K562 (cell line): ENCODE measurements around the gene MMEL1. TPM values are rescaled to one million over a fixed set of nuclear protein-coding genes. Genes with fewer than 3 reads are reported as not detected.

Experiments used
- BMI1 ChIP-seq: fragments of 150-350 bp; IDR thresholded peaks from 2 replicates; pipeline ENCODE4 v1.6.1; 2014; ENCODE audit warnings: low read length
- FOXM1 ChIP-seq, 2 experiments: fragments of 450-650 bp in 1 of 2; sonication (generic) in 1 of 2; formaldehyde crosslinking in 1 of 2; IDR thresholded peaks; 2 replicates each; pipeline versions ENCODE4 v1.6.1 to v1.9.0; 2017 to 2022; ENCODE audit warnings: low read depth in 2 of 2, mild to moderate bottlenecking in 2 of 2, missing genetic modification reagents in 1 of 2, moderate library complexity in 1 of 2
- KDM5B ChIP-seq: fragments of 200-600 bp; sonication (generic); IDR thresholded peaks from 2 replicates; pipeline ENCODE4 v1.6.1; 2012; ENCODE audit warnings: low read depth, mild to moderate bottlenecking, moderate library complexity, low read length, control low read depth, inconsistent platforms; ENCODE audit not compliant: insufficient replicate concordance
- NRF1 ChIP-seq, 2 experiments: fragments of 450-650 bp; IDR thresholded peaks in 1 of 2; conservative IDR thresholded peaks in 1 of 2; 2 replicates each; pipeline ENCODE4 v1.6.1; 2014; ENCODE audit warnings: mild to moderate bottlenecking in 2 of 2
- RBBP5 ChIP-seq: fragments of 200-600 bp; sonication (generic); IDR thresholded peaks from 2 replicates; pipeline ENCODE4 v1.6.1; 2012; ENCODE audit warnings: borderline replicate concordance, mild to moderate bottlenecking, low read length, control low read depth, inconsistent platforms; ENCODE audit not compliant: insufficient read depth, poor library complexity, severe bottlenecking
- ZNF124 ChIP-seq: sonication (generic); formaldehyde crosslinking; IDR thresholded peaks from 2 replicates; pipeline ENCODE4 v1.8.1; 2022; ENCODE audit warnings: missing genetic modification reagents
- ZNF212 ChIP-seq: fragments of 450-650 bp; formaldehyde crosslinking; IDR thresholded peaks from 2 replicates; pipeline ENCODE4 v1.4.0; 2020; ENCODE audit warnings: mild to moderate bottlenecking
- polyA plus RNA-seq, 8 experiments: library from polyadenylated mRNA; depleted of rRNA in 4 of 8; stranded (reverse) in 5 of 8; unstranded in 3 of 8; fragments of >200 nt; fragmentation: Nextera tagmentation in 2 of 8; fragmentation: Illumina TruSeq in 1 of 8; extraction: Ambion mirVana in 2 of 8; extraction: Trizol in 1 of 8; gene quantifications; 2 replicates each; pipeline versions ENCODE4 v1.2.1 to v1.2.3, GENCODE V29; 2011 to 2014; ENCODE audit warnings: inconsistent platforms in 1 of 8, missing spikeins in 1 of 8
- total RNA-seq, 7 experiments: library from RNA; depleted of rRNA in 6 of 7; stranded (reverse); fragments of >200 nt in 6 of 7; fragmentation: Illumina TruSeq in 2 of 7; extraction: Trizol in 2 of 7; gene quantifications; 2 replicates each; pipeline versions ENCODE4 v1.2.1 to v1.2.3, GENCODE V29; 2011 to 2021; ENCODE audit warnings: low replicate concordance in 1 of 7
- TF ChIP-seq, protein P1 (sequence below): fragments of 450-650 bp; IDR thresholded peaks from 2 replicates; pipeline ENCODE4 v1.6.1; 2016; ENCODE audit warnings: mild to moderate bottlenecking, moderate library complexity
- TF ChIP-seq, protein P2 (sequence below): fragments of 150-350 bp; IDR thresholded peaks from 2 replicates; pipeline ENCODE4 v1.6.1; 2014; ENCODE audit warnings: low read depth, mild to moderate bottlenecking, low read length, borderline replicate concordance

The MMEL1 gene
- total and polyA plus RNA-seq, 9 of the 15 experiments (the other 6 are each of a cell fraction or from before 2014, with no cell fraction given): not detected

DNA sequence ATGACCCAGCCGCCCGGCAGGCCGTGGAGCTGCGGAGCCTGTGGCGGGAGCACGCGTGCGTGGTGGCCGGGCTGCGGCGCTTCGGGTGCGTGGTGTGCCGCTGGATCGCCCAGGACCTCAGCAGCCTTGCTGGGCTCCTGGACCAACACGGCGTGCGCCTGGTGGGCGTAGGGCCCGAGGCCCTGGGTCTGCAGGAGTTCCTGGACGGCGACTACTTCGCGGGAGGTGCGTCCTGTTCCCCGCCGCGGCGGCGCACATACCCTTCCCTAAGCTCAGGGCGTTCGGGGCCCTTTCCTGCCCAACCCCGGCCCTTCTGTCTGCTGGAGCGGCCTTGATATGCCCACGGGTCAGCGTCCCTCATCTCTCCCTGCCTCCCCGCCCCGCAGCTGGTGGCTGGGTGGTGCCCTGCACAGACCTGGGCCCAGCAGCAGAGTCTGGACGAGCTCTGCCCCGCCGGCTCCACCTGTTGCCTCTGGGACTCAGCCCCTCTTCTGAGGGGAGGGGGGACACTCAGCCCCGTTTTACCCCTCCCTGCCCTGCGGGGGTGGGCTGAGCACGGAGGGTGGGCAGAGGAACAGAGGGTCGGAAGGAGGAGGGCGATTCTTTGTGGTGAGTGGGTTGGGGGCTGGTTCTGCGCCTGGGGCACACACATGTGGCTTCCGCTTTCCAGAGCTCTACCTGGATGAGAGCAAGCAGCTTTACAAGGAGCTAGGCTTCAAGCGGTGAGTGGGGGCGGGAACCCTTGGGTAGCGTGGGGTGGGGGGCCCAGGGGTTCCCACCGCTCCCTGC lies 45.6 kb downstream of the MMEL1 start (continued):
- TF ChIP-seq NRF1 (conservative IDR thresholded peaks at IDR 0.05 in 1 of 2, IDR thresholded peaks at IDR 0.05 in 1 of 2): peak in 1 of 2 experiments; percentile 60; a peak in 2 of 4 replicates
- no peak for TF ChIP-seq BMI1
- TF ChIP-seq, protein P1, sequence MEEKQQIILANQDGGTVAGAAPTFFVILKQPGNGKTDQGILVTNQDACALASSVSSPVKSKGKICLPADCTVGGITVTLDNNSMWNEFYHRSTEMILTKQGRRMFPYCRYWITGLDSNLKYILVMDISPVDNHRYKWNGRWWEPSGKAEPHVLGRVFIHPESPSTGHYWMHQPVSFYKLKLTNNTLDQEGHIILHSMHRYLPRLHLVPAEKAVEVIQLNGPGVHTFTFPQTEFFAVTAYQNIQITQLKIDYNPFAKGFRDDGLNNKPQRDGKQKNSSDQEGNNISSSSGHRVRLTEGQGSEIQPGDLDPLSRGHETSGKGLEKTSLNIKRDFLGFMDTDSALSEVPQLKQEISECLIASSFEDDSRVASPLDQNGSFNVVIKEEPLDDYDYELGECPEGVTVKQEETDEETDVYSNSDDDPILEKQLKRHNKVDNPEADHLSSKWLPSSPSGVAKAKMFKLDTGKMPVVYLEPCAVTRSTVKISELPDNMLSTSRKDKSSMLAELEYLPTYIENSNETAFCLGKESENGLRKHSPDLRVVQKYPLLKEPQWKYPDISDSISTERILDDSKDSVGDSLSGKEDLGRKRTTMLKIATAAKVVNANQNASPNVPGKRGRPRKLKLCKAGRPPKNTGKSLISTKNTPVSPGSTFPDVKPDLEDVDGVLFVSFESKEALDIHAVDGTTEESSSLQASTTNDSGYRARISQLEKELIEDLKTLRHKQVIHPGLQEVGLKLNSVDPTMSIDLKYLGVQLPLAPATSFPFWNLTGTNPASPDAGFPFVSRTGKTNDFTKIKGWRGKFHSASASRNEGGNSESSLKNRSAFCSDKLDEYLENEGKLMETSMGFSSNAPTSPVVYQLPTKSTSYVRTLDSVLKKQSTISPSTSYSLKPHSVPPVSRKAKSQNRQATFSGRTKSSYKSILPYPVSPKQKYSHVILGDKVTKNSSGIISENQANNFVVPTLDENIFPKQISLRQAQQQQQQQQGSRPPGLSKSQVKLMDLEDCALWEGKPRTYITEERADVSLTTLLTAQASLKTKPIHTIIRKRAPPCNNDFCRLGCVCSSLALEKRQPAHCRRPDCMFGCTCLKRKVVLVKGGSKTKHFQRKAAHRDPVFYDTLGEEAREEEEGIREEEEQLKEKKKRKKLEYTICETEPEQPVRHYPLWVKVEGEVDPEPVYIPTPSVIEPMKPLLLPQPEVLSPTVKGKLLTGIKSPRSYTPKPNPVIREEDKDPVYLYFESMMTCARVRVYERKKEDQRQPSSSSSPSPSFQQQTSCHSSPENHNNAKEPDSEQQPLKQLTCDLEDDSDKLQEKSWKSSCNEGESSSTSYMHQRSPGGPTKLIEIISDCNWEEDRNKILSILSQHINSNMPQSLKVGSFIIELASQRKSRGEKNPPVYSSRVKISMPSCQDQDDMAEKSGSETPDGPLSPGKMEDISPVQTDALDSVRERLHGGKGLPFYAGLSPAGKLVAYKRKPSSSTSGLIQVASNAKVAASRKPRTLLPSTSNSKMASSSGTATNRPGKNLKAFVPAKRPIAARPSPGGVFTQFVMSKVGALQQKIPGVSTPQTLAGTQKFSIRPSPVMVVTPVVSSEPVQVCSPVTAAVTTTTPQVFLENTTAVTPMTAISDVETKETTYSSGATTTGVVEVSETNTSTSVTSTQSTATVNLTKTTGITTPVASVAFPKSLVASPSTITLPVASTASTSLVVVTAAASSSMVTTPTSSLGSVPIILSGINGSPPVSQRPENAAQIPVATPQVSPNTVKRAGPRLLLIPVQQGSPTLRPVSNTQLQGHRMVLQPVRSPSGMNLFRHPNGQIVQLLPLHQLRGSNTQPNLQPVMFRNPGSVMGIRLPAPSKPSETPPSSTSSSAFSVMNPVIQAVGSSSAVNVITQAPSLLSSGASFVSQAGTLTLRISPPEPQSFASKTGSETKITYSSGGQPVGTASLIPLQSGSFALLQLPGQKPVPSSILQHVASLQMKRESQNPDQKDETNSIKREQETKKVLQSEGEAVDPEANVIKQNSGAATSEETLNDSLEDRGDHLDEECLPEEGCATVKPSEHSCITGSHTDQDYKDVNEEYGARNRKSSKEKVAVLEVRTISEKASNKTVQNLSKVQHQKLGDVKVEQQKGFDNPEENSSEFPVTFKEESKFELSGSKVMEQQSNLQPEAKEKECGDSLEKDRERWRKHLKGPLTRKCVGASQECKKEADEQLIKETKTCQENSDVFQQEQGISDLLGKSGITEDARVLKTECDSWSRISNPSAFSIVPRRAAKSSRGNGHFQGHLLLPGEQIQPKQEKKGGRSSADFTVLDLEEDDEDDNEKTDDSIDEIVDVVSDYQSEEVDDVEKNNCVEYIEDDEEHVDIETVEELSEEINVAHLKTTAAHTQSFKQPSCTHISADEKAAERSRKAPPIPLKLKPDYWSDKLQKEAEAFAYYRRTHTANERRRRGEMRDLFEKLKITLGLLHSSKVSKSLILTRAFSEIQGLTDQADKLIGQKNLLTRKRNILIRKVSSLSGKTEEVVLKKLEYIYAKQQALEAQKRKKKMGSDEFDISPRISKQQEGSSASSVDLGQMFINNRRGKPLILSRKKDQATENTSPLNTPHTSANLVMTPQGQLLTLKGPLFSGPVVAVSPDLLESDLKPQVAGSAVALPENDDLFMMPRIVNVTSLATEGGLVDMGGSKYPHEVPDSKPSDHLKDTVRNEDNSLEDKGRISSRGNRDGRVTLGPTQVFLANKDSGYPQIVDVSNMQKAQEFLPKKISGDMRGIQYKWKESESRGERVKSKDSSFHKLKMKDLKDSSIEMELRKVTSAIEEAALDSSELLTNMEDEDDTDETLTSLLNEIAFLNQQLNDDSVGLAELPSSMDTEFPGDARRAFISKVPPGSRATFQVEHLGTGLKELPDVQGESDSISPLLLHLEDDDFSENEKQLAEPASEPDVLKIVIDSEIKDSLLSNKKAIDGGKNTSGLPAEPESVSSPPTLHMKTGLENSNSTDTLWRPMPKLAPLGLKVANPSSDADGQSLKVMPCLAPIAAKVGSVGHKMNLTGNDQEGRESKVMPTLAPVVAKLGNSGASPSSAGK: no peak
- TF ChIP-seq ZNF124 (CRISPR knock-in tag): 0 out of 2 replicates have a peak, but pooled peaks have one; percentile 14
- peak; percentile 24 for TF ChIP-seq KDM5B
- TF ChIP-seq, protein P2, sequence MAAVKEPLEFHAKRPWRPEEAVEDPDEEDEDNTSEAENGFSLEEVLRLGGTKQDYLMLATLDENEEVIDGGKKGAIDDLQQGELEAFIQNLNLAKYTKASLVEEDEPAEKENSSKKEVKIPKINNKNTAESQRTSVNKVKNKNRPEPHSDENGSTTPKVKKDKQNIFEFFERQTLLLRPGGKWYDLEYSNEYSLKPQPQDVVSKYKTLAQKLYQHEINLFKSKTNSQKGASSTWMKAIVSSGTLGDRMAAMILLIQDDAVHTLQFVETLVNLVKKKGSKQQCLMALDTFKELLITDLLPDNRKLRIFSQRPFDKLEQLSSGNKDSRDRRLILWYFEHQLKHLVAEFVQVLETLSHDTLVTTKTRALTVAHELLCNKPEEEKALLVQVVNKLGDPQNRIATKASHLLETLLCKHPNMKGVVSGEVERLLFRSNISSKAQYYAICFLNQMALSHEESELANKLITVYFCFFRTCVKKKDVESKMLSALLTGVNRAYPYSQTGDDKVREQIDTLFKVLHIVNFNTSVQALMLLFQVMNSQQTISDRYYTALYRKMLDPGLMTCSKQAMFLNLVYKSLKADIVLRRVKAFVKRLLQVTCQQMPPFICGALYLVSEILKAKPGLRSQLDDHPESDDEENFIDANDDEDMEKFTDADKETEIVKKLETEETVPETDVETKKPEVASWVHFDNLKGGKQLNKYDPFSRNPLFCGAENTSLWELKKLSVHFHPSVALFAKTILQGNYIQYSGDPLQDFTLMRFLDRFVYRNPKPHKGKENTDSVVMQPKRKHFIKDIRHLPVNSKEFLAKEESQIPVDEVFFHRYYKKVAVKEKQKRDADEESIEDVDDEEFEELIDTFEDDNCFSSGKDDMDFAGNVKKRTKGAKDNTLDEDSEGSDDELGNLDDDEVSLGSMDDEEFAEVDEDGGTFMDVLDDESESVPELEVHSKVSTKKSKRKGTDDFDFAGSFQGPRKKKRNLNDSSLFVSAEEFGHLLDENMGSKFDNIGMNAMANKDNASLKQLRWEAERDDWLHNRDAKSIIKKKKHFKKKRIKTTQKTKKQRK: no peak
- TF ChIP-seq RBBP5: peak; percentile 67
- TF ChIP-seq ZNF212 (CRISPR knock-in tag): no peak
- TF ChIP-seq FOXM1 (IDR thresholded peaks at IDR 0.05; ENCODE audit: low read depth): no peak
- 0 out of 2 replicates have a peak, but pooled peaks have one; percentile 49 for TF ChIP-seq FOXM1 (CRISPR knock-in tag; IDR thresholded peaks at IDR 0.05; ENCODE audit: low read depth)
